Inflammatory macrophage treated with lipopolysaccharide for 4 hours (primary cell): ENCODE data around the gene TMEM181.

Experiments used
- DNase-seq: peaks from one replicate; pipeline ENCODE4 v3.0.0-alpha.2; 2020

TMEM181 gene

DNA sequence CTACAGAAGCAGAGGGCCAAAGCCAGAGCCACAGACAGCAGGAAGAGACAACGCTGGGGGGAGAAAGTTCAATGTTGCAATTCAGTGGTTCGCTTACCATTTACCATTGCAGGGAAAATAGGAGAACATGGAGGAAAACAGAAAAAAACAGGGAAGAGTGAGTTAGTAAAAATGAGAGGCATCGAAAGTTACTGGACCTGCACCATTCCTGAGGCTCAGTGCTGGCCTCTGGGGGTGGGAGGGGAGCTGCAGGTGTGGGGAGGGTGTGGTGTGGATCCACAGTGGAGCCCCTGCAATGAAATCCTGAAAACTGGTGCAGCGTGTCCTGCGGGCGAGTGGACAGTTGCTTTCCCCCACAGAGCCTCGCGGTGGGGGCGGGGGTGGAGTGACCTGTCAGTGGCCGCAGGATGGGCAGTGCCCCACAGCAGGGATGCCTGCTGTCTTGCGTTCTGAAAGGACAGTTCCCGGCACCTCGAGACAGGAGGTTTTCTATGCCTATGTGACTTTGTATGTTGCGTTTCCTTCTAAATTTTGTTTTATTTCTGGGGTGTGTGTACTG, 5.7 kb downstream of the TMEM181 start:
- no peak for DNase-seq

DNA sequence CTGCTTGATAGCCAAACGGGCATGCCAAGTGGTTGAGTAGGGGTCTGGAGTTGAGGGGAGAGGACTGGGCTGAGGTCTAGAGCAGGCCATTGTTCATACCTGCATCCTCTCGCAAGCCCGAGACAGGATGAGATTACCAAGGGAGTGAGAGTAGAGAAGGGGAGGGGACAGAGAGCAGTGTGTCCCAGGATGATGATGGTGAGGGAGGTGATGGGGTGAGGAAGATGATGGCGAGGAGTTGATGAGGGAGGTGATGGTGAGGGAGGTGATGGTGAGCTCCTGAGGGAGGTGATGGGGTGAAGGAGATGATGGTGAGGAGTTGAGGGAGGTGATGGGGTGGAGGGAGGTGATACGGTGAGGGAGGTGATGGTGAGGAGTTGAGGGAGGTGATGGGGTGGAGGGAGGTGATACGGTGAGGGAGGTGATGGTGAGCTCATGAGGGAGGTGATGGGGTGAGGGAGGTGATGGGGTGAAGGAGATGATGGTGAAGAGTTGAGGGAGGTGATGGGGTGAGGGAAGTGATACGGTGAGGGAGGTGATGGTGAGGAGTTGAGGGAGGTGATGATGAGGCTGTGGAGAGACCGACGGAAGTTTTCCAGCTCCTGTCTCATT, 6.4 kb downstream of the TMEM181 start:
- no peak for DNase-seq

DNA sequence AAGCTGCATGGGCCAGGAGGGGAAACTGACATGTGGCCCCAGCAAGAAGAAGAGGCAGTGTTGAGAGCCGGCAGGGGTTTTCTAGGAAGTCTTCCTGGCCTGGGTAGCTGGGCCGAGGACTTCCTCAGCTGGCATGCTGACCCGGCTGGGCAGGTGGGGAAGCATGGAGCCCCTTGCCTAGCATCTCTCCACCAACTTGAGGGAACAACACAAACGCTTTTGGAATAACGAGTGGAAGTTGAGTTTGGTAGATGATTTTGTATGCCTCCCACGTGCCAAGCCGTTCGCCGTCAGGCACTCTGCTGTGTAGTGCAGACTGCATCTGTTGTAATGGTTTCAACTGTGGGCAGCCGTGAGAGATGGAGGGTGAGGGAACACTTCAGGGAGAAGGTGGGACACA, 7.3 kb downstream of the TMEM181 start:
- DNase-seq = no peak

DNA sequence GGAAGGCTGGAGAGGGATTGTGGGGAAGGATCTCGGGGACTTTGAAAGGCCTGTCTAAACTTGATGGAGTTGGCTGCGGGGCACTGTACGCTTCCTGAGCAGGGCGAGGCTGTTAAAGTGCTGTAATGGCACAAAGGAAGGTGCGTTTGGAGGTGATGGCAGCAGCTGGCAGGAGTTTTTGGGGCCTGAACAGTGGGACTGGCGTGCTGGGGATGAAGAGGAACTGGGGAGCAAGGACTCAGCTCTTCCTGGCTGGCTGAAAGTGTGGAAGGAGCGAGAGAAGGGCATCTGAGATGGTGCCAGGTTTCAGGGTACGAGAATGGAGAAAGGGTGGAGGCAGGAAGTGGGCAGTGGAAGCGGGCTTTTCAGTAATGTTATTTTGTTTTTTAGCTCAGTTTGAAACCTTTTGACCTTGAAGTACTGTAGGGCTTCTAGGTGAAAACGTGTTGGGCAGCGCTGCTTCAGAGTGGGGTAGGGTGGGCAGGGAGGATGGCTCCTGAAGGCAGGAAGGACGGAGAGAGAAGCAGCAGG, 8.0 kb downstream of the TMEM181 start:
- no peak for DNase-seq

DNA sequence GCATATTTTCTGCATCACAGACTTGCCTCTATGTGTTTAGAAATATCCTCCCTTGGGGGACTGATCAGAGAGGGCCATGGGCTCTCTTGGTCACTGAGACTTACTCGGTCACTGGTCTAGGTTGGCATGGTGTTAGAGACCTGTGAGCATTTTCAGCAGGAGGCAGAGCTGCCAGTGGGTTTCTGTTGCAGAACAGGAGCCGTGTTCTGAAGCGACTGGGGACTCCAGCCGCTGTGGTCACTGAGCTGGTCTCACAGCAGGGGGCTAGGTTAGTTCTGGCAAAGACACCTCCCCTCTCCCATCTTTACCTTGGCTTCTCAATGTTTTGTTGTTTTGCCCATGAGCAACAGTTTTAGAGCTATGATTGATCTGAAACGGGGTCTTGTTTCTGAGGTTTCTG, 8.7 kb downstream of the TMEM181 start:
- no peak for DNase-seq

DNA sequence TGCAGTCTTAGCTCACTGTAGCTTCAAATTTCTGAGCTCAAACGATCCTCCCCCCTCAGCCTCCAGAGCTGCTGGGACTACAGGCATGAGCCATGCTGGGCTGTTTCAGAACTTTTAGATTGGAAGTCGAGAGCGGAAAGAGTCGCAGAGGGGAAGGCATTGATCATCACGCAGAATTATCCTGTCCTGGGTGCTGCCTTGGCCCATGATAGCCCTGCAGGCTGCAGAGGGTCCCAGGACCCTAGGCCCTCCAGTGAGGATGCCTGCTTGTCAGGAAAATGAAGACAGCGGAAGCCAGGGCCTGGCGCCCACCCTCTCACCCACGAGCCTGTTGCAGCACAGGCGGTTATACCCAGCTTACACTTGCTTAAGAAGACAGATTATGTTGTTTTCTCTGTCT, 9.1 kb downstream of the TMEM181 start:
- no peak for DNase-seq

DNA sequence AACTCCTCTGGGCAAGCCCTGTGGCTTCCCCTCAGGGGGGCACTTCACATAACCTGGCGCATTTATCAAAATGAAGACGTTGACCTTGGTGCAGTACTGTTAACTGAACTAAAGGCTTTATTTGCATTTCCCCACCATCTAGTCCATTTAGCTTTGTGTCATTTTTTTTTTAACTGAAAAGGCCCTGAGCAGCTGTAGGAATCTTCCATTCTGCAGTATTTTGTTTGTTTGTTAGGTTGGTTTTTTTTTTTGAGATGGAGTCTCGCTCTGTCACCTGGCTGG, 10.7 kb downstream of the TMEM181 start:
- no peak for DNase-seq

DNA sequence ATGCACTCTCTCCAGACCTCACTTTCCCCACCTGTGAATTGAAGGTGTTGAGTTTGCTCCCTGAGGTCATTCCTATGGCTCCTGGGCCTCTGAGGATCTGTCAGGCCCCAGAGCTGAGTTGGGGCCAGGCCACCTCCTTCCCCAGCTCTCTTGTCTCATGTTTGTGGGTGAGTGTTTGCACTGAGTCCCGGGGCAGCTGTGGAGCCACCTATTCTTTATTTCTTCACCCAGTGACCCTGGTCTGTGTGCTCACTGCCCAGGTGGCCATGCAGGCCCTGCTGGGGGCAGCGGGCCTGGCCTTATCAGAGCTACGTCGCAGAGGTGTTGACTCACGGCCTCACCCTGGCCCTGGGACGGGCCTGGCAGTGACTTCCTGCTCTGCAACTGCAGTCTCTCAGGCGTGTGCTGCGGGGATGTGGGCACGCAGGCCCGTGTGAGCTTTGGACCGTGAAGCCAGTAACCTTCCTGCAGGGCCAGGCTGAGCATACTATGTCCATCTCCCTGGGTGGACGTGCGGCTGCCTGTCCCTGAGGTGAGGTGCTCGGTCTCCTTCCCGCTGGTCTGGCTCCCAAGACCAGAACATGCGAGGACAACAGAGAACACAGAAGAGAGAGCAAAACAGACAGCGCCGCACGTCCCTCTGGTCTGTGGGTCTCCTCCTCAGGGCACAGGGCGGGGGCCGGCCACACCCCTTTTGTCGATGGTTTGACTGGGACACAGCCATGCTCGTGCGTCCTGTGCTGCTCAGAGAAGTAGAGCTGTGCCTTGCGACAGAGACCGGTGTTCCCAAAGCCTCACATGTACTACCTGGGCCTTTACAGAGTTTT, 12.1 kb downstream of the TMEM181 start:
- no peak for DNase-seq

DNA sequence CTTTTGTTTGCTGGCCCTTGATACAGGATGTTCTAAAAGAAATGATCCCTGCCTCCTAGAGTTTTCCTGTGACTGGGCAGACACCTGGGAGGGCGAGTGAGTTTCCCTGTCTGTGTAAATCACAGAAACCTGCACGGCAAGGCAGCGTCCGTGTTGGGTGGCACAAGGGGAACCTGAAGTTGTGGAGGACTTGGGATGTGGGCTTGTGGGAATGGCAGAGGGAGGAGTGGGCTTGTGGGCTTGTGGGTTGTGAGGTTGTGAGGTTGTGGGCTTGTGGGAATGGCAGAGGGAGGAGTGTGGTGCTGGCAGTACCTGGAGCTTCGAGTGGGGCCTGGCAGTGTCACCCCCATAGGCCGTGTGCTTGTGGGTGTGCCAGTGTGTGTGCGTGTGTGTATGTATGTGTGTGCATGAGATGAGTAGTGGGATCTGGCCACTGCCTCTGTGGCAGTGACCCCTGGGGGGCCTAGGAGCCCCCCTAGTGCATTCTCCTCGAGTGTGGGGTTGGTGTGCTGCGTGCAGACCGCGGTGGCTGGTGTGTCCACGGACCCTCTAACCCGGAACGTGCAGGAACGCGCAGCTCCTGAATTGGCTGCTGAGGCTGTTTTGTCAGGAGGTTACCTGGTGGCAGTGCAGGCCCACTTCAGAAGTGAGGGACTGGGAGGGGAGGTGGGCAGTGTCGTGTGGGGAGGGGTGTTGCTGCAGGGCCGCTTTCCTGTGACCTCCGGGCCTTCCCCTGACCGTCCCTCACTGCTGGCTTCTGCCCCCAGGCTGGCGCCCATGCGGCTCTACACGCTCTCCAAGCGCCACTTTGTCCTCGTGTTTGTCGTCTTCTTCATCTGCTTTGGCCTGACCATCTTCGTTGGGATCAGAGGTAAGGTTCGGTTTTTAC, 13.0 kb downstream of the TMEM181 start:
- DNase-seq = no peak

DNA sequence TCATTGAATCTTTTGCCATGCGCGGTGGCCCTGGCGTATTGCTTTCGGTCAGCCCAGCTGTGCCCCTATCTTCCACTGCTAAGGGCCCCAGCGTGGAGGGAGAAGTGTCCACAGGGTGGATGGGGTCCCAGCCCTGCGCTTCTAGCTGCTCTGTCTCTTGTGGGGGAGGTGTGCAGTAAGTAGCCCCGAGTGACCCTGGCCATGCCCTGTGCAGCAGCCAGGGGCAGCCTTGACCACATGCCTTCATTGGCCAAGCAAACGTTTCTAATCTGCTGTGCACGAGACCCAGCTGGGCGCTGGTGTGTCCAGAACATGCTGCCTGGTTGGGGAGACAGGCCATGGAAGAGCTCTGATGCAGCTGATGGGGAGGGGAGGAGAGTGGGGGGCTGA, 13.6 kb downstream of the TMEM181 start:
- DNase-seq = no peak

DNA sequence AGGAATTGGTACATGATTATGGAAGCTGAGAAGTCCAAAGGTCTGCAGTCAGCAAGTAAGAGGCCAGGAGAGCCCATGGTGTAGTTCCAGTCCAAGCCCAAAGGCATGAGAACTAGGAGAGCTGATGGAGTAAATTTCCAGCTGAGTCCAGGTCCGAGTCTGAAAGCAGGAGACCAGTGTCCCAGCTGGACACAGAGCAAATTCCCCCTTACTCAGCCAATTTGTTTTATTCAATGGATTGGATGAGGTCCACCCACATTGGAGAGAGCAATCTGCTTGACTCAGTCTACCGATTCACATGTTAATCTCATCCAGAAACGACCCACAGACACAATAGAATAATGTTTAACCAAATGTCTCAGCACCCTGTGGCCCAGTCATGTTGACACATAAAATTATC, 14.9 kb downstream of the TMEM181 start:
- no peak for DNase-seq

DNA sequence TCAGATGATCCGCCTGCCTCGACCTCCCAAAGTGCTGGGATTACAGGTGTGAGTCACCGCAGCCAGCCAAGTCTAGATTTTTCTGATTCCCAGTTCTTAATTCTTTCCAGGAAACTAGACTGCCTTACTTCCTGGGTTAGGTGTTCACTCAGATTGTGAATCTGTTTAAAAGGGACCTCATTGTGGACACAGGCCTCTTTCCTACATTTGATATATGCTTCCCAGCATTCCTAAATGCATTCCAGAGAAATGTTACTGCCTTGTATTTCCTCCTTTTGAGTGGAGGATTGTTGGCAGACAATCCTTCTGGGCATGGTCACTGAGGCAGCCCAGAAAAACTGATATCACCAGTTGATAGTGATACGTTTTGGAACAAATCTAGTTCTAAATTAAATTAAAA, 15.7 kb downstream of the TMEM181 start:
- no peak for DNase-seq

DNA sequence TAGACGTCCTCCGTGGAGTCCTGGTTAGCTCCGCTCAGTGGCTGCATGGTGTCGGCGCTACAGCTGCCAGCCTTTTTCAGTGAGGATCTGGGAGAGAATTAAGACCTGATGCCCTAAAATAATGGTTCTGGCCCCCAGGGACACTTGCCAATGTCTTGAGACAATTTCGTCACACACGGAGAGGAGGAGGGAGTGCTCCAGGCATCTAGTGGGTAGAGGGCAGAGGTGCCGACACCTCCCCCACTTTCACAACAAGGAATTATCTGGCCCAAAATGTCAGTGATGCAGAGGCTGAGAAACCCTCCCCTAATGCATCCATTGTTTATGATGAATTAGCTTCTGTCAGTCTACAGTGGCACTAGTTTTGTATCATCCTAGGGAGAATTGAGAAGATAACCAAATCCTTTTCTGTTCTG, 24.4 kb downstream of the TMEM181 start:
- no peak for DNase-seq

DNA sequence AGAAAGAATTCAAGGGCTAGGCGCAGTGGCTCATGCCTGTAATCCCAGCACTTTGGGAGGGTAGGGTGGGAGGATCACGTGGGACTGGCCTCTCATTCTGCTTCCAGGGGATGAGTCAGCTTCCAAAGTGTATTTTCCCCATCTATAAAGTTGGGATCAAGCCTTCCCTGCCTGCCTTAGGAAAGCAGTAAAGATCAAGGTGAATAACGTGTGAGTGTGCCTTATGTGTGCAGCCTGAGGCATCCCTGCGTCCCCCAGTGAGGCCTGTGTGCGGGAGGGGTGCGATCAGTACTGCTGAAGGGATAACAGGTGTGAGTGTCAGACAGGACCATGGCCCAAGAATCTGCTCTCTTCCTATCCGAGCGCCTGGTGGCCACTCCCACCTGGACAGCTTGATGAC, 26.8 kb downstream of the TMEM181 start:
- DNase-seq = no peak

DNA sequence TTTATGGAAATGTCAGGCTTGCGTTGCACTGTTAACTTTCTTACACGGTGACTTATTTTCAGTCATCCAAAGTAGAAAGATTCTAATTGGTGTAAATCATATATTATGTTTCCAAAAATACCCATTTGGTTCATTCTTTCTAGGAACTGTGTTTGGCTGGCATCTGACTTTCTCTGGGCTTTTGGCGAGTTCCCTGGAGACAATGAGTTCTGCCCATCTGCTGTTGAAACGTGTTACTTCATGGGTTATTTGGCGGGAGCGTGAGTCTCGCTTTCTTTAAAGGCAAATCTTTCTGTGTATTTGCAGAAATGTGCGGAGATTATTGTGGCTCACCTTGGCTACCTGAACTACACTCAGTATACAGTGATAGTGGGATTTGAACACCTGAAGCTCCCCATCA, 29.5 kb downstream of the TMEM181 start:
- DNase-seq = no peak

DNA sequence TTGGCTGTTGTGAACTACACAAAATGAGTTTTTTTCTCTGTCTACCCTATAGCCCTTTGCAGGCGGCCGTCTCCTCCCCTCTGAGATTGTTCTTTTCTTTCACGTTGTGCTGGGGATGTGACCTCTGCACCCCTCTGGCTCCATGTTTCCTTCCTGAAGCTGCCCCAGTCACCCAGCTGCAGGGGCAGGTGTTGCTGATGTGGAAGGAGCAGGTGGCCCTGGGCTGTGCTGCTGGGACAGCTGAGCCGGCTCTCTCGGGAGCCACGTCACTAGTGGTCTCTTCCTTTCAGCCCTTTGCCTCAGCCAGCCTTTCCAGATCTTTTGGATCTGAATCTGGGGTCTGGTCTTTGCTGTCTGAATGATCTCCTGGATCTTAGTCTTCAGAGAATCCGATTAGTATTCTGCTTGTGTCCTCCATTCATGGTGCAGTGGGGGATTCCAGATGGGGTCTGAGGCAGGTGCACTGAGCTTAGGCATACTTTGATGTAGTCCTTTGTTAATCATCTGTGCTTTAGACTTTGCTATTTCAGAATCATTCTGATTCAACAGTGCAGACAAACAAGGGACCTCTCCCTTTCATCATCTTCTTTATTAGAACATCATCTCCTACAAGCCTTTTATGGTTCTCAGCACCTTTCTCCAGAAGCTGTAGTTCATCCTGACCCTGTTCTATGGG, 31.4 kb downstream of the TMEM181 start:
- no peak for DNase-seq

DNA sequence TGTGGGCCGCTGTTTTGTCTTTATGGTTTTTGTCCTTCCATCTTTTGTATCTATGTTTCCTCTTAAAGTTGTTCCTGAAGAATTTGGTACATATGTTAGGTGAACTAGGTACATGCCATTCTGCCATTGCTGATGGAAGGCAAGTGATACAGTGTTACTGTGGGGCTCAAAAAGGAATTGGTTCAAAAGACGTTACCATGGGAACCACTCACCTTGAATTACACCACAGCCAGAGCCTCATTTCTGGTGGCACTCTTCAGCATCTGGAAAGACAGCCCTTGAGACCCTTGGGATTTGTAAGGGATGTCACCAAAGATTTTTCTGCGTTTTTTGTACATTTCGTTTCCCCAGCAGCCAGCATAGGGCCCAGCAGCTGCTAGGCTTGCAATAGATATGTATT, 31.9 kb downstream of the TMEM181 start:
- no peak for DNase-seq

DNA sequence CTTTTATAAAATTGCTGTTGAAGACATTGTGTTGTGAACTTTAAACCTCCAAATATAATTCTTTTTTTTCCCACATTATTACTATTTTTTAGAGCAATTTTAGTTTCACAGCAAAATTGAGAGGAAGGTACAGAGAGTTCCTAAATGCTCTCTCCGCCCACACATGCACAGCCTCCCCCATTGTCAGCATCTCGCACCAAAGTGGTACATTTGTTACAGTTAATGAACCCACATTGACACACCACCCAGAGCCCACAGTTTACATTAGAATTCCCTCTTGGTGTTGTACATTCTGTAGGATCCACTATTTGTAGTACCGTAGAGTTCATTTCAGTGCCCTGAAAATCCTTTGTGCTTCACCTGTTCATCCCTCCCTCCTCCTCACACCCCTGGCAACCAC, 33.8 kb downstream of the TMEM181 start:
- DNase-seq = no peak

DNA sequence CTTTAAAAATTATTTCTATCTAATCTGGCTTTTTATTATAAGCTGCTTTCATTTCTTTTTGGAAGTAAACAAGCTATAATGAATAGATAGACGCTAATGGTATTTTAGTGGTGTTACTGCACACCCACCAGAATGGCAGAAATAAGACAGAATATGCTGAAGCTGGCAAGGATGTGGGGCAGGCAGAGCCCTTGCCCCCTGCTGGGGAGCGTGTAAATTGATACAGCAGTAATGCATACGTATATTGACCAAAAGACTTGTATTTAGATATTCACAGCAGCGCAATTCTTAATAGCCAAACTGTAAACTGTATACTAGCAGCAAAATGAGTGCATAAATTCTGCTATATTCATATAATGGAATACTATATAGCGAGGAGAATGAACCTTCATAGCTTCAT, 35.3 kb downstream of the TMEM181 start:
- peak; percentile 6 for DNase-seq

DNA sequence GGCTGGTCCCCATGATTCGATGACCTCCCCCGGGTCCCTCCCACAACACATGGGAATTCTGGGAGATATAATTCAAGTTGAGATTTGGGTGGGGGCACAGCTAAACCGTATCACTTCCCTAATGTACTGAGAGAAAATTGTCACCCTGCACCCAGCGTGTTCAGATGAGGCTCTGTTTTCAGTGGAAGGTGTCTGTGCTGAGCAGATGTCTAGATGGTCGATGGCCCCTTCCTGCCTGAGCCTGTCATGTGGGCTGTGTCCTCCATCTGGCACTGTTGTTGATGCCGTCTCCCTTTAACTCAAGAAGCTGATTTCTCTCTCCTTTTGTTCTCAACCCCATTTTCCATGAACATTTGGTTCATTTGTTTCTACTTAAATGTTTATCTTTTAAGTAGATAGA, 37.0 kb downstream of the TMEM181 start:
- DNase-seq = no peak

DNA sequence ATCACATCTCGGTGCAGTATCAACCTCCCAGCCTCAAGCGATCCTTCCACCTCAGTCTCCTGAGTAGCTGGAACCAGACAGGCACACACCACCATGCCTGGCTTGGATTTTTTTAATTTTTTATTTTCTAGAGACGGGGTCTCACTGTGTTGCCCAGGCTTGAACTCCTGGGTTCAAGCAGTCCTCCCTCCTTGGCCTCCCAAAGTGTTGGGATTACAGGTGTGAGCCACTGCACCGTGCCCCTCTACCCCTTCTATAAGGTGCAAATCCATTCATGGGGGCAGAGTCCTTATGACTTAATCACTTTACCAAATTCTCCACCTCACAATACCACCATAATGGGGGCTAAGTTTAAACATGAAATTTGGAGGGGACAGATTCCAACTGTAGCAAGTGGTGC, 37.7 kb downstream of the TMEM181 start:
- DNase-seq = no peak

DNA sequence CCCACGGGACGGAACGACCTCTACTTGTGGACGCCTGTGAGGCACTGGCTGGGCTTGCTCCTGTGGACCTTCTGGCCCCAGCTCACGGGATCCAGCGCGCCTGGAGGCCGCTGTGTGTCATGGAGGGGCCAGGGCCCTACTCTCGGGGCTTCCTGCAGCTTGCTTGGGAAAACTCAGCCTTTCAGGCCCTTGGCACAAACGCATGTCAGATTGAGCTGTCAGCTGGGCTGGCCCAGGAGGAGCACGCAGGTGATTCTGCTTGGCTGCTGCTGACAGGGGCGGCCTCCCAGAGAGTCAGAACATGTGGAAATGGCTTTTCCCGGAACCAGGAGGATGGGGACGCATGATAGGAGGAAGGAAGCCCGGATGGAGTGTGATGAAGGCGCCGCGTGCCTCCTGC, 39.7 kb downstream of the TMEM181 start:
- no peak for DNase-seq
